H9 (cell line): ENCODE data around the gene PCYT2. TPM values are rescaled to one million over a fixed set of nuclear protein-coding genes. Genes with fewer than 3 reads are reported as not detected.

ENCODE experiments used
- DNase-seq: peaks from one replicate; pipeline ENCODE4 v3.0.0-alpha.2; 2017
- H2AFZ ChIP-seq: one replicate; pipeline ENCODE4 v1.6.1; 2013; ENCODE audit warnings: mild to moderate bottlenecking, low read length, control low read depth, moderate library complexity
- H2AK5ac ChIP-seq: 2 replicates; pipeline ENCODE4 v1.6.1; 2013; ENCODE audit warnings: low read length, control low read depth, mixed read lengths; ENCODE audit not compliant: insufficient read length
- H2BK120ac ChIP-seq: one replicate; pipeline ENCODE4 v1.6.1; 2013; ENCODE audit warnings: low read depth, mild to moderate bottlenecking, low read length, control low read depth, inconsistent platforms; ENCODE audit not compliant: poor library complexity, severe bottlenecking
- H2BK12ac ChIP-seq: 2 replicates; pipeline ENCODE4 v1.6.1; 2013; ENCODE audit warnings: low read length, control low read depth, mixed read lengths, low read depth; ENCODE audit not compliant: insufficient read length
- H2BK15ac ChIP-seq: 2 replicates; pipeline ENCODE4 v1.6.1; 2013; ENCODE audit warnings: low read depth, low read length, control low read depth
- H2BK20ac ChIP-seq: one replicate; pipeline ENCODE4 v1.6.1; 2013; ENCODE audit warnings: low read depth, mild to moderate bottlenecking, low read length, control low read depth, inconsistent platforms; ENCODE audit not compliant: poor library complexity, severe bottlenecking
- H2BK5ac ChIP-seq: 2 replicates; pipeline ENCODE4 v1.6.1; 2013; ENCODE audit warnings: low read length, control low read depth, mixed read lengths; ENCODE audit not compliant: insufficient read length
- H3K14ac ChIP-seq: 2 replicates; pipeline ENCODE4 v1.6.1; 2013; ENCODE audit warnings: low read length, control low read depth; ENCODE audit not compliant: insufficient read depth
- H3K18ac ChIP-seq: 2 replicates; pipeline ENCODE4 v1.6.1; 2013; ENCODE audit warnings: low read depth, mild to moderate bottlenecking, mixed read lengths, low read length, control low read depth; ENCODE audit not compliant: insufficient read length
- H3K23ac ChIP-seq: 2 replicates; pipeline ENCODE4 v1.6.1; 2013; ENCODE audit warnings: low read length, control low read depth, mixed read lengths, low read depth; ENCODE audit not compliant: insufficient read length
- H3K23me2 ChIP-seq: 2 replicates; pipeline ENCODE4 v1.6.1; 2013; ENCODE audit warnings: low read depth, mild to moderate bottlenecking, mixed read lengths, low read length, control low read depth; ENCODE audit not compliant: insufficient read length, poor library complexity, severe bottlenecking
- H3K27ac ChIP-seq: 2 replicates; pipeline ENCODE4 v1.5.1; 2013; ENCODE audit warnings: low read length, control low read depth, mixed read lengths, low read depth; ENCODE audit not compliant: insufficient read length
- H3K27me3 ChIP-seq: 2 replicates; pipeline ENCODE4 v1.6.1; 2013; ENCODE audit warnings: low read length, control low read depth, inconsistent platforms; ENCODE audit not compliant: insufficient read depth
- H3K4ac ChIP-seq: 2 replicates; pipeline ENCODE4 v1.6.1; 2013; ENCODE audit warnings: low read depth, mild to moderate bottlenecking, control low read depth, inconsistent platforms, low read length, moderate library complexity
- H3K4me1 ChIP-seq: 2 replicates; pipeline ENCODE4 v1.6.1; 2013; ENCODE audit warnings: low read length, control low read depth, inconsistent platforms; ENCODE audit not compliant: insufficient read depth
- H3K4me2 ChIP-seq: 2 replicates; pipeline ENCODE4 v1.6.1; 2013; ENCODE audit warnings: low read length, control low read depth, mixed read lengths; ENCODE audit not compliant: insufficient read length, insufficient read depth
- H3K56ac ChIP-seq: 2 replicates; pipeline ENCODE4 v1.6.1; 2013; ENCODE audit warnings: low read depth, mild to moderate bottlenecking, mixed read lengths, low read length, control low read depth; ENCODE audit not compliant: insufficient read length
- H3K79me1 ChIP-seq: 2 replicates; pipeline ENCODE4 v1.6.1; 2013; ENCODE audit warnings: low read depth, mild to moderate bottlenecking, moderate library complexity, low read length, control low read depth, inconsistent platforms; ENCODE audit not compliant: insufficient read depth, poor library complexity, severe bottlenecking
- H3K79me2 ChIP-seq: 2 replicates; pipeline ENCODE4 v1.6.1; 2013; ENCODE audit warnings: low read length, control low read depth, inconsistent platforms; ENCODE audit not compliant: insufficient read depth
- H3K9ac ChIP-seq: 2 replicates; pipeline ENCODE4 v1.6.1; 2013; ENCODE audit warnings: low read length, control low read depth, mixed read lengths; ENCODE audit not compliant: insufficient read length; ENCODE audit errors: extremely low read depth
- H3K9me3 ChIP-seq: one replicate; pipeline ENCODE4 v1.6.1; 2013; ENCODE audit warnings: low read depth, low read length, inconsistent platforms; ENCODE audit not compliant: control insufficient read depth
- H3T11ph ChIP-seq: one replicate; pipeline ENCODE4 v1.6.1; 2013; ENCODE audit warnings: mild to moderate bottlenecking, low read length, control low read depth, inconsistent platforms
- H4K20me1 ChIP-seq: one replicate; pipeline ENCODE4 v1.6.1; 2013; ENCODE audit not compliant: control insufficient read depth, insufficient read length, insufficient read depth
- H4K5ac ChIP-seq: 2 replicates; pipeline ENCODE4 v1.6.1; 2013; ENCODE audit warnings: low read depth, mild to moderate bottlenecking, mixed read lengths, low read length, control low read depth; ENCODE audit not compliant: insufficient read length
- H4K8ac ChIP-seq: replicated peaks from 2 replicates; pipeline ENCODE4 v1.6.1; 2013; ENCODE audit warnings: low read length, control low read depth, mixed read lengths, low read depth; ENCODE audit not compliant: insufficient read length
- H4K91ac ChIP-seq: 2 replicates; pipeline ENCODE4 v1.6.1; 2013; ENCODE audit warnings: low read depth, mild to moderate bottlenecking, moderate library complexity, mixed read lengths, low read length, control low read depth; ENCODE audit not compliant: insufficient read length
- H3K27ac Mint-ChIP-seq, 3 experiments: 2 replicates in 2 of 3; 3 replicates in 1 of 3; pipeline ENCODE4 v1.8.0; 2020 to 2021; ENCODE audit warnings: mixed read lengths in 3 of 3, mild to moderate bottlenecking in 1 of 3, moderate library complexity in 1 of 3
- H3K27me3 Mint-ChIP-seq: 2 replicates; pipeline ENCODE4 v1.8.0; 2021; ENCODE audit warnings: low read depth, mild to moderate bottlenecking, moderate library complexity, mixed read lengths
- H3K36me3 Mint-ChIP-seq, 3 experiments: 2 replicates in 2 of 3; 3 replicates in 1 of 3; pipeline ENCODE4 v1.8.0; 2020 to 2021; ENCODE audit warnings: low read depth in 3 of 3, mixed read lengths in 3 of 3; ENCODE audit not compliant: insufficient read depth in 1 of 3
- H3K4me1 Mint-ChIP-seq, 2 experiments: 2 replicates each; pipeline ENCODE4 v1.8.0; 2020; ENCODE audit warnings: mixed read lengths in 2 of 2
- H3K4me3 Mint-ChIP-seq, 2 experiments: 2 replicates in 1 of 2; 3 replicates in 1 of 2; pipeline ENCODE4 v1.8.0; 2020 to 2021; ENCODE audit warnings: mild to moderate bottlenecking in 2 of 2, mixed read lengths in 2 of 2, moderate library complexity in 1 of 2
- H3K9me3 Mint-ChIP-seq, 2 experiments: 2 replicates in 1 of 2; 3 replicates in 1 of 2; pipeline ENCODE4 v1.8.0; 2020; ENCODE audit warnings: mild to moderate bottlenecking in 2 of 2, mixed read lengths in 2 of 2, moderate library complexity in 1 of 2
- CTCF ChIP-seq: fragments of 200-600 bp; sonication (generic); conservative IDR thresholded peaks from 3 replicates; pipeline ENCODE4 v1.8.0; 2021; ENCODE audit warnings: antibody characterized with exemption, mild to moderate bottlenecking
- WGBS: extraction: QIAGEN DNeasy Blood & Tissue Kit; methylation state at CpG from one replicate; pipeline ENCODE4 v1.1.7; 2013; ENCODE audit warnings: missing lambda C conversion rate, low lambda C conversion rate, mixed read lengths; ENCODE audit not compliant: insufficient read length; ENCODE audit errors: extremely low coverage; 5-methylcytosine and 5-hydroxymethylcytosine counted together
- total RNA-seq: library from RNA; stranded (reverse); gene quantifications from 2 replicates; pipeline ENCODE4 v1.2.1, GENCODE V29; 2021

The PCYT2 gene
- total RNA-seq, 1 experiment from 2014 or later = 24.5 TPM

GRCh38 chr17:81878294-81878693 lies 32.9 kb downstream of the PCYT2 start:
- Histone ChIP-seq H2BK20ac (no peak overlapping the region), H2AFZ (no peak overlapping the region), H3K23me2 (no peaks in the 10 kb centered on the region), H4K8ac (no peak overlapping the region), H3K9ac (no peak overlapping the region), H4K5ac (no peak overlapping the region), H3K4ac (no peak overlapping the region), H2AK5ac (no peak overlapping the region), H3K79me1 (no peaks in the 10 kb centered on the region), H3K18ac (no peak overlapping the region), H4K20me1 (no peaks in the 10 kb centered on the region), H2BK120ac (no peak overlapping the region), H3K9me3 (no peaks in the 10 kb centered on the region), H2BK5ac (no peak overlapping the region), H3K56ac (no peak overlapping the region), H3K4me1 (no peaks in the 10 kb centered on the region), H3T11ph (no peak overlapping the region), H2BK15ac (no peak overlapping the region), H3K4me2 (no peak overlapping the region), H3K27ac (no peak overlapping the region), H3K14ac (no peak overlapping the region), H2BK12ac (no peak overlapping the region), H4K91ac (no peak overlapping the region), H3K23ac (no peak overlapping the region), H3K27me3 (no peaks in the 10 kb centered on the region), H3K79me2 (no peaks in the 10 kb centered on the region)
- DNase-seq = no peak
- no CpG with 5 or more reads among the region's 3 CpGs for WGBS
- H3K27me3 Mint-ChIP-seq = no peaks in the 10 kb centered on the region; the same call in 1 of the 2 replicates
- H3K4me3 Mint-ChIP-seq = no peak overlapping the region
- H3K4me1 Mint-ChIP-seq = no peaks in the 10 kb centered on the region
- H3K9me3 Mint-ChIP-seq = no peaks in the 10 kb centered on the region; a peak in 1 of 5 replicates
- no peak overlapping the region for H3K27ac Mint-ChIP-seq
- no peak for TF ChIP-seq CTCF
- peaks cover 14 to 47% (median 43%) of the 10 kb centered on the region in 3 experiments for H3K36me3 Mint-ChIP-seq
